ELF-1 (cell line): ENCODE measurements around the gene PAFAH1B1.
"Not testable (repeated sequence)": the region's sequence is repeated elsewhere in the genome, so short reads cannot be mapped to it uniquely, and the experiment has no call there.

Experiments
- DNase-seq: peaks from one replicate; pipeline ENCODE4 v3.0.0-alpha.2; 2016; ENCODE audit warnings: low read depth, low spot score

PAFAH1B1 gene

DNA sequence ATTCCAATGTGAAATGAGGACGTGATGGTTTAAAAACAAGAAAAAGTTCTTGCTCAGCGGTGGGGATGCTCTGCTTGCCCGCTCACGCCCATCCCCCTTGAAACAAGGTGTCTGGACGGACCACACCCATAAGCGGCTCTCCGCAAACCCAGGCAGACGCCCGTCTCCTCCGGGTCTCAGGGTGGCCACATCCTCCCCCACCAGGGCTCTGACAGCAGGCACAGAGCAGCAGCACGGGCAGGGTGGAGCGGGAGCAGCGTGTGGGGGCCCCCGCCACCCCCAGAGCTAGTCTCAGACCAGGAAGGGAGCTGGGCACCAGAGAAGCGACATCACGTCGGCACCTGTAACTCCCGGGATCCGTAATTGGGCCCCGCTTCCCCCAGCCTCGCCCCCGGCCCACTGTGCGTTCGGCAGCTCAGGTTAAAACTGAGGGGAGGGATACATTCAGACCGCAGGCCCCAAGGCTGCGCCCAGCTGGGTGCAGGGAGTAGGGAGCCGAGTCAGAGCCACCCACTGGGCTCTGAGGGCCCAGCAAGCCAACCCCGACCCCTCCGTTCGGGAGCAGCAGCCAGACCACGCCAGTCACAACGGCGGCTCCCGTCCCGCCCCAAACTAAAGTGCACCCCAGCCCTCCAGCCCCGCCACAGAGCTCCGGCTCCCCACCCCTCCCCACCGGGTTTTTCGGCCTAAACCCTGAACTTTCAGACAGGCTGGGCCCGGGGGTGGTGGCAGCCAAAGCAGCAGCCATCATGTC, 96.1 kb downstream of the PAFAH1B1 start:
- no peak for DNase-seq

GRCh38 chr17:2690165-2691068, 97.0 kb downstream of the PAFAH1B1 start:
- no peak for DNase-seq

DNA sequence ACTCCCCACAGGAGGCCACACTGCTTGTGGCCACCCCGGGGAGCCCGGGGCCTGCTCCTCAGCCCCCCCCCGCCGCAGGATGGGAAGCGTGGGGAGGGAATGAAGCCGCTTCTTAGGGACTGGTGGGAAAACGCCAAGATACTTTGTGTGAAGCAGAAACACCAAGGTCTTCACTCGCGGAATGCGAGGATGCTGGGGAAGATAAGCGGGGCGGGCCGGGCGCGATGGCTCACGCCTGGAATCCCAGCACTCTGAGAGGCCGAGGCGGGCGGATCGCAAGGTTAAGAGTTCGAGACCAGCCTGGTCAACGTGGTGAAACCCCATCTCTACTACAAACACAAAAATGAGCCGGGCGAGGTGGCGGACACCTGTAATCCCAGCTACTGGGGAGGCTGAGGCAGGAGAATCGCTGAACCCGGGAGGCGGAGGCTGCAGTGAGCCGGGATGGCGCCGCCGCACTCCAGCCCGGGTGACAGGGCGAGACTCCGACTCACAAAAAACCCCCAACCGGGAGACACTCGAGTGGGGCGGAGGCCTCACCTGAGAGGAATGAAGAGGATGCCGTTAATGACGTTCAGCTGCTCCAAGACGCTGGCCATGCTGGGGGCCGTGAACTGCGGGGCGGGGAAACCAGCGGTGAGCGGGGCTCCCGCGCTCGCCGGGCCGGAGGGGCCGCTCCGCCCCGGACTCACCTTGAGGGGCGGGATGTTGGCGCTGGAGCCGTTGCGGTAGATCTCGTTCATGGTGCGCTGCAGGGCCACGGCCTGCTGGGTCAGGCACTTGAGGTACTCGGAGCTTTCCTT, 97.8 kb downstream of the PAFAH1B1 start:
- DNase-seq: no peak

DNA sequence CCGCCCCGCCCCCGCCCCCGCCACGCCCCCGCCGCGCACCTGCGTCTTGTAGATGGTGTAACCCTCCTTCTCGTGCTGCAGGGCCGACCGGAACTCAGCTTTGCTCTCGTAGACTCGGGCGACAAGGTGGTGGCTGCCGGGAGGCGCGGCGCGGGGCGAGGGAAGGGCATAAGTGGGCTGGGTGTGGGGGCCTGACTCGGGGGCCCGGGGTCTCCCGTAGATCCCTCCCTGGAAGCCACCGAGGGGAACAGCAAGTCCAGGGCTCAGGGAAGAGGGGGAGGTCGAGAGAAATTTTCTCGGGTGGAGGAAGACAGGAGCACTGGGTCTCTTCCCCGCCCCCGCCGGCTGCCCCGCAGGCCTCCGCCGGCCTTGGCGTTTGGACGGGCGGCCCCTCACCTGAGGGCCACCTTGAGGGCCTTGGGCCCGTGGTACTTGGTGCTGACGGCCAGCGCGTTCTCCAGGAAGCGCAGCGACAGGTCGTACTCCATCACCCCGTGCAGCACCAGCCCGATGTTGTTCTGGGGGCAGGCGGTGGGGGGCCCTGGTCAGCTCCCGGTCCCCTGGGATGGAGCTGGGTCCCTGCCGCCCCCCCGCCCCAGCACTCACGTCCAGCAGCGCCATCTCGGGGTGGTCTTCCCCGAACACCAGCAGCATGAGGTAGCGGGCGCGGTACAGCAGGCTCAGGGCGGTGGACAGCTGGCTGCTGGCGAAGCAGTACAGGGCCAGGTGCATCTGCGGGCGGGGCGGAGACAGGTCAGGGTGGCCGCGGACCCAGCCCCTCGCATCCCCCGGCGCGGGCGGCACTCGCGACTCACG, 98.7 kb downstream of the PAFAH1B1 start:
- no peak for DNase-seq

- no peak for DNase-seq
Observed at GRCh38 chr17:2692781-2693135, 99.3 kb downstream of the PAFAH1B1 start.

DNA sequence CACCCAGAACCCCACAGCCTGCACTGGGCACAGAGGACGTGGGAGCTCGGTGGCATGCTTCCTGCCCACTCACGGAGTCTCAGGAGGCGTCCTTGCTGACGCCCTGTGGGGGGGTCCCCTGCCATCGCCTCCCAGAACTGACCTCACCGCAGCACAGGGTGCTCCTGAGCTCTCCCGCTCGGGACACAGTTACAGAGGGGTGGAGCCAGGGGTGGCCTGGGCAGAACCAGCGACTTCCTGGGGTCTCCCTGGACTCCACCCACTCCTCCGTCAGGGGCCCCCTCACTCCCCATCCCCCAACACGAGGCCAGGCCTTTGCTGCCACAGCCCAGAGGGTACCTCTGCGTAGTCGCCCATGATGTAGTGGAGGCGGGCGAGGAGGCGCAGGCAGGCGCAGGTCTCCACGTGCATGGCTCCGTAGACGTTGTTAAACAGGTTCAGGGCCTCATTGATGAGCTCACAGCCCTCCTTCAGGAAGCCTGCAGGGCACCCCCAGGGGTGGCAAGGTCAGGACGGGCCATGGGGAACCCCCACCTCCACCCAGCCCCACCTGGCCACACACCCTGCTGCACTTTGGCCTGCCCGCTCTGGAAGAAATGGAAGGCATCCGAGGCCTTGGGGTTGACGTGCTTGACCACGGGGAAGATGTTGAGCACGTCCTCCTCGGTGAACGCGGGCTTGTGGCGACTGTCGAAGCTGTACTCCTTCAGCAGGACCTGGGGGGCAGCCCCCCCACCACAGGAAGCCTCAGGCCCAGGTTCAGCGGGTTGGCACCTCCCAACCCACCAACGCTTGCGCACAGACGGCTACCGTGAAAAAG, 100.3 kb downstream of the PAFAH1B1 start:
- no peak for DNase-seq

DNA sequence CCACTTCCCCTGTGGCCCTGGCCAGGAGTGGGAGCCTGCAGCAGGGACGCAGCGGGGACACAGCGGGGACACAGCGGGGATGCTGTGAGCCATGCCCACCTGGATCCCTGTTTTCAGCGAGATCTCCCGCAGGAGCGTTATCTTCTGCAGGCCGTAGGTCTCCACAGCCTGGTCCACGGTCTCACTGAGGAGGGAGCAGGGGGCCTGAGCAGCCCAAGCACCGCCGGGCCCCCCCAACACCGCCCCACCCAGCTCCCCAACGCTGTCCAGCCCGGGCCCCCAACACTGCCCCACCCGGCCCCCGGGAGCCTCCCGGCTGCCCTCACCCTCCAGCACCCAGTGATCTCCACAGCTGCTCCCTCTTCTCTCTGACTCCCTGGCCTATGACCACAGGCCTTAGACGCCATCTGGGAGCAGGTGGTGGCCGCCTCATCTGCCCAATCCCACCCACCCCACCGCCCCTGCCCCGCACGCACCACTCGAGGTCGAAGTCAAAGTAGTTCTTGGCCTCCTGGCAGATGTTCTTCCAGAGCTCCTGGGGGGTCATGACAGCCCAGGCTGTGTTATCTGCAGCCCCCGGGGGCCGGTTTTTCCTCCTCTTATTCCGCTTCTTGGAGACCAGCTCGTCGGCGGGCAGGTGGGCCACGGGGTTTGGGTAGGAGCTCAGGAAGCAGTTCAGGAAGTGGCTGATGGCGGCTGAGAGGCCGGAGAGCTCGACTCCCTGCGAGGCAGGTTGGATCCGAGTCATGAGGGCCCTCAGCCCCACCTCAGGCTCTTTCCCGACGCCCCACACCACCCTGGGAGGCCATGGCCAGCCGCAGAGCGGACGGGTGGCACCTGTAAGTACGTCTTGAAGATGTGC, 101.2 kb downstream of the PAFAH1B1 start:
- no peak for DNase-seq

- DNase-seq: no peak
Observed at GRCh38 chr17:2695243-2695960, 101.9 kb downstream of the PAFAH1B1 start.

DNA sequence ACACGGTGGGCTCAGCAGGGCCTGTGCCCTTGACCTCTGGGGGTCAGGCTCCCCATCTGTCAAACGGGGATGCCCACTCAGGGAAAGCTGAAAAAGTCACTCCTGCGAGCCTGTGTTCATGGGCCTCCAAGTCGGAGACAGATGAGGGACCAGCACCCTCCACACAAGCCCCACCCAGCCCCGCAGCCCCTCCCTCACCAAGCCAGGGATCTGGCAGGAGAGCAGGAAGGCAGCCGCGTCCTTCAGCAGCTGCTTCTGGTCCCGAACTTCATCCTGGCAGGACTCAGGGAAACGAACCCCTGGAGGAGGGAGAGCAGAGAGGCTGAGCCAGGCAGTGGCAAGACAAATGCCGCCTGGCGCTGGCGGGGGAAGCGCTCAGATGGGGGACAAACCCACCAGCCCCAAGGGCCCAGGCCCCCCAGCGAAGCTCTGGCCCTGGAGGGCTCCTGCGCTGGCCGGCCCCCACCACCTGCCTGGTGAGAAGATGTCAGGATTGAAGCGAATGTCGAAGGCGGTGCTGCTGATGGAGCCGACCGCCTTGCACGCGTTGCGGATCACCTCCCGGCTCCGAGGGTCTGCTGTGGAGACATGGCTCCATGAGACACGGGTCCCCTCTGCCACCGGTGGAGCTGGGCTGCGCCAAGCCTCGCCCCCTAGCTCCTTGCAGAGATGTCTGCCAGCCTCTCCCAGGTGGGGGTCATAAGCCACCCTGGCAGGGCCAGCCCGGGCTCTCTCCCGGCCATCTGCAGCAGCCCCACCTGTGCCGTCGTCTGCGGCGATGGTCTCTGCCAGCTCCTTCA, 102.7 kb downstream of the PAFAH1B1 start:
- DNase-seq: no peak

GRCh38 chr17:2697611-2698162, 104.2 kb downstream of the PAFAH1B1 start:
- DNase-seq: no peak

- not testable (repeated sequence) for DNase-seq
Observed at GRCh38 chr17:2699216-2699805, 105.9 kb downstream of the PAFAH1B1 start.

- no peak for DNase-seq
Observed at GRCh38 chr17:2700030-2700490, 106.6 kb downstream of the PAFAH1B1 start.

- DNase-seq: no peak
Observed at GRCh38 chr17:2700491-2701141, 107.2 kb downstream of the PAFAH1B1 start.

- no peak for DNase-seq
Observed at GRCh38 chr17:2701161-2701995, 107.9 kb downstream of the PAFAH1B1 start.

DNA sequence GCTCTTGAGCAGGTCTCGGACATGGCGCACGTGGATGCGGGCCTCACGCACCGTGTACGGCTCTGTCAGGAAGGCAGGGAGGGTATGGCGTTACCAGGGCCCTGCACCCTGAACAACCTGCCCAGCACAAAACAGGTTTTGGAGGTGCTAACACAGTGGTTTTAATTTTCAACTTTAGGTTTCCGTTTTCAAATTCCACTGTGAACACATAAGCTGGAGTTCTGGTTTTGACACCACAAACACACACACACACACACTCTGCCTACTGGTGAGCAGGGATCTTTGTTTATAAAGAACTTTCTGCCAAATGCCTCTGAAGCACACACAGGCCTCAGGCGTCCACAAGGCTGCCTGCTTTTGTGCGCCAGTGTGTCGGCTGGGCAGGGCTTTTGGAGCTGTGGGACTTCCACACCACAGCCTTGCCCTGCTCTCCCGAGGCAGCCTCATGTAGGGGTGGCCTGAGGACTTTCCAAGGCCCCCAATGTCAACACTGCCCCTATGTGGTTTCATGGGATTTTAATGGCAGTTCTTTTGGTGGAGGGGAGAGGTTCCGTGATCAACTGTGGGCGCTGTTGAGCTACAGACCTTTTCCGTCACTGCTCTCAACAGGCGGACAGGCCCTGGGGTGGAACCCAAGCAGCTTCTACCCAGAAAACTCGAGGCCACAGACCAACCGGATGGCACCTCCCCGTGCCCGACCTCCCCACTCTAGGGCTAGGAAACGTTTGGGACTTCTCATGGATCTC, 108.7 kb downstream of the PAFAH1B1 start:
- no peak for DNase-seq
